CD4-positive, alpha-beta T cell (primary cell): ENCODE data around the gene PPP4R3A. TPM values are rescaled to one million over a fixed set of nuclear protein-coding genes. Genes with fewer than 3 reads are reported as not detected.

Source experiments
- ATAC-seq: fragments of 200-7000 bp; cut with Tn5 transposase; one replicate; pipeline ENCODE4 v1.10.0; 2022; ENCODE audit warnings: mild to moderate bottlenecking; ENCODE audit not compliant: poor library complexity
- CTCF ChIA-PET: fragments of 350-600 bp; sonication (Branson Sonifier 250); formaldehyde crosslinking; loops from one replicate; lab custom pipeline; 2021; ENCODE audit warnings: antibody characterized with exemption, inconsistent platforms; lab: Charles Lee
- POLR2A ChIA-PET: fragments of 350-600 bp; sonication (Branson Sonifier 250); formaldehyde crosslinking; loops from one replicate; lab custom pipeline; 2021; ENCODE audit warnings: antibody characterized with exemption, inconsistent platforms; lab: Charles Lee
- DNase-seq, 14 experiments: peaks; one replicate each; pipeline ENCODE4 v3.0.0-alpha.2; 2013 to 2020; ENCODE audit warnings: mixed read lengths in 2 of 14
- H3K27ac ChIP-seq, 2 donors: one replicate each; pipeline versions ENCODE4 v1.5.1 to v1.7.0; 2013; ENCODE audit warnings: low read length in 2 of 2, low read depth in 1 of 2, mild to moderate bottlenecking in 1 of 2
- H3K27me3 ChIP-seq, 2 experiments: 1 replicate in 1 of 2; 2 replicates in 1 of 2; pipeline versions ENCODE4 v1.6.1 to v1.7.0; 2013; ENCODE audit warnings: low read length in 2 of 2, control low read depth in 1 of 2, mild to moderate bottlenecking in 1 of 2, moderate library complexity in 1 of 2; ENCODE audit not compliant: insufficient read depth in 2 of 2, control insufficient read depth in 1 of 2
- H3K36me3 ChIP-seq: one replicate; pipeline ENCODE4 v1.6.1; 2013; ENCODE audit warnings: low read length, control low read depth; ENCODE audit not compliant: insufficient read depth
- H3K4me1 ChIP-seq: one replicate; pipeline ENCODE4 v1.6.1; 2013; ENCODE audit warnings: low read length, control low read depth; ENCODE audit not compliant: insufficient read depth
- H3K4me3 ChIP-seq: one replicate; pipeline ENCODE4 v1.5.1; 2013; ENCODE audit warnings: mild to moderate bottlenecking, low read length, moderate library complexity
- H3K9me3 ChIP-seq, 2 experiments: 1 replicate in 1 of 2; 2 replicates in 1 of 2; pipeline versions ENCODE4 v1.6.1 to v1.7.0; 2013; ENCODE audit warnings: low read length in 2 of 2, mild to moderate bottlenecking in 2 of 2, control low read depth in 1 of 2, moderate library complexity in 1 of 2; ENCODE audit not compliant: control insufficient read depth in 1 of 2, insufficient read depth in 1 of 2
- H3K27ac Mint-ChIP-seq: one replicate; pipeline ENCODE4 v1.8.0; 2020; ENCODE audit warnings: mixed read lengths
- H3K27me3 Mint-ChIP-seq: one replicate; pipeline ENCODE4 v1.8.0; 2021; ENCODE audit warnings: mixed read lengths
- H3K36me3 Mint-ChIP-seq: one replicate; pipeline ENCODE4 v1.8.0; 2021; ENCODE audit warnings: low read depth, mixed read lengths
- H3K4me1 Mint-ChIP-seq: one replicate; pipeline ENCODE4 v1.8.0; 2021; ENCODE audit warnings: low read depth, mixed read lengths
- H3K4me3 Mint-ChIP-seq: one replicate; pipeline ENCODE4 v1.8.0; 2020; ENCODE audit warnings: mild to moderate bottlenecking, mixed read lengths
- H3K9me3 Mint-ChIP-seq: one replicate; pipeline ENCODE4 v1.8.0; 2020; ENCODE audit warnings: mixed read lengths
- CTCF ChIP-seq: fragments of 200-600 bp; IDR thresholded peaks from one replicate; pipeline ENCODE4 v1.8.0; 2022; ENCODE audit warnings: antibody characterized with exemption, mild to moderate bottlenecking
- intact Hi-C, 2 experiments: fragments of 100-400 bp; cut with DNase I in 1 of 2; cut with micrococcal nuclease in 1 of 2; formaldehyde crosslinking; loops; one replicate each; pipeline versions ENCODE4 v1.15.1 to v1.9.0; 2023 to 2025; cut with DNase I, micrococcal nuclease
- total RNA-seq, 174 experiments: library from RNA in 2 of 174; stranded (reverse) in 2 of 174; gene quantifications; one replicate each; pipeline ENCODE4 v1.2.3 and lab custom pipeline; 2021 to 2026

Gene PPP4R3A
- total RNA-seq, 2 experiments from 2014 or later = 189 to 205 TPM

- Histone ChIP-seq H3K27me3 (no peaks in the 10 kb centered on the region), H3K36me3 (peaks cover 9% of the 10 kb centered on the region), H3K4me3 (no peak overlapping the region), H3K27ac (peak overlapping the region; percentile 52 to 78), H3K9me3 (no peaks in the 10 kb centered on the region), H3K4me1 (peaks cover 26% of the 10 kb centered on the region)
- intact Hi-C loops = loop anchor here (1.0 to 5.0 kb wide), 6 partner anchors 65 to 453 kb away; partner anchors contain the start of gene GPR68 (in 1 of the 2)
- TF ChIP-seq CTCF = no peak
- POLR2A ChIA-PET = interaction anchor here (1.6 to 12.0 kb wide), 4 partner anchors 18 to 106 kb away, joined by 3 to 294 read pairs (median 30); no protein-coding TSS in a partner anchor
- Mint-ChIP-seq H3K9me3 (no peaks in the 10 kb centered on the region), H3K4me3 (peak overlapping the region; percentile 86), H3K4me1 (peaks cover 39% of the 10 kb centered on the region), H3K27ac (peak overlapping the region; percentile 86), H3K27me3 (no peaks in the 10 kb centered on the region), H3K36me3 (peaks cover 24% of the 10 kb centered on the region)
- ATAC-seq (no peak), DNase-seq (no peak)
- CTCF ChIA-PET = interaction anchor here (2.2 to 6.4 kb wide), 3 partner anchors 19 to 94 kb away, joined by 9 to 62 read pairs (median 53); no protein-coding TSS in a partner anchor
These were observed 90.7 kb downstream of the PPP4R3A start for GRCh38 chr14:91419451-91419850.

GRCh38 chr14:91419044-91419397 lies 91.1 kb downstream of the PPP4R3A start:
- ATAC-seq (peak; percentile 11), DNase-seq (peak in 7 of 14 experiments; percentile 39 to 88 (median 69))
- peaks cover 28% of the 10 kb centered on the region for H3K36me3 Mint-ChIP-seq
- Histone ChIP-seq H3K9me3 (no peaks in the 10 kb centered on the region), H3K27ac (peak overlapping the region; percentile 52 to 78), H3K4me1 (peaks cover 30% of the 10 kb centered on the region), H3K4me3 (peak overlapping the region; percentile 56), H3K27me3 (no peaks in the 10 kb centered on the region), H3K36me3 (peaks cover 13% of the 10 kb centered on the region)
- POLR2A ChIA-PET = interaction anchor here (0.9 to 12.0 kb wide), 9 partner anchors 18 to 106 kb away, joined by 3 to 294 read pairs (median 12); no protein-coding TSS in a partner anchor
- TF ChIP-seq CTCF = peak; percentile 59
- H3K4me3 Mint-ChIP-seq = peak overlapping the region; percentile 86
- H3K27me3 Mint-ChIP-seq = no peaks in the 10 kb centered on the region
- intact Hi-C loops = loop anchor here (1.0 to 5.0 kb wide), 6 partner anchors 64 to 453 kb away; partner anchors contain the start of gene GPR68 (in 1 of the 2)
- CTCF ChIA-PET = interaction anchor here (1.0 to 6.4 kb wide), 9 partner anchors 19 to 103 kb away, joined by 4 to 62 read pairs (median 9); no protein-coding TSS in a partner anchor
- H3K4me1 Mint-ChIP-seq = peaks cover 41% of the 10 kb centered on the region
- H3K27ac Mint-ChIP-seq = peak overlapping the region; percentile 86
- H3K9me3 Mint-ChIP-seq = no peaks in the 10 kb centered on the region

GRCh38 chr14:91418387-91419043 lies 91.6 kb downstream of the PPP4R3A start:
- H3K9me3 Mint-ChIP-seq = no peaks in the 10 kb centered on the region
- intact Hi-C loops = loop anchor here (1.0 to 5.0 kb wide), 6 partner anchors 64 to 454 kb away; partner anchors contain the start of gene GPR68 (in 1 of the 2)
- peak; percentile 97 for TF ChIP-seq CTCF
- Histone ChIP-seq H3K36me3 (peaks cover 18% of the 10 kb centered on the region), H3K4me3 (peak overlapping the region; percentile 56), H3K4me1 (peaks cover 35% of the 10 kb centered on the region), H3K27ac (peak overlapping the region; percentile 52 to 78), H3K9me3 (no peaks in the 10 kb centered on the region), H3K27me3 (no peaks in the 10 kb centered on the region)
- DNase-seq = peak; percentile 67 to 91 (median 80)
- H3K36me3 Mint-ChIP-seq = peaks cover 33% of the 10 kb centered on the region
- peak overlapping the region; percentile 86 for H3K27ac Mint-ChIP-seq
- CTCF ChIA-PET = interaction anchor here (0.8 to 6.4 kb wide), 17 partner anchors 9 to 108 kb away, joined by 3 to 62 read pairs (median 4); no protein-coding TSS in a partner anchor
- POLR2A ChIA-PET = interaction anchor here (0.5 to 12.0 kb wide), 22 partner anchors 10 to 175 kb away, joined by 3 to 294 read pairs (median 6); no protein-coding TSS in a partner anchor
- peak; percentile 28 for ATAC-seq
- peak overlapping the region; percentile 86 for H3K4me3 Mint-ChIP-seq
- H3K27me3 Mint-ChIP-seq = no peaks in the 10 kb centered on the region
- H3K4me1 Mint-ChIP-seq = peaks cover 46% of the 10 kb centered on the region
